ENCODE measurements around the gene PTPA.

Gene PTPA

DNA sequence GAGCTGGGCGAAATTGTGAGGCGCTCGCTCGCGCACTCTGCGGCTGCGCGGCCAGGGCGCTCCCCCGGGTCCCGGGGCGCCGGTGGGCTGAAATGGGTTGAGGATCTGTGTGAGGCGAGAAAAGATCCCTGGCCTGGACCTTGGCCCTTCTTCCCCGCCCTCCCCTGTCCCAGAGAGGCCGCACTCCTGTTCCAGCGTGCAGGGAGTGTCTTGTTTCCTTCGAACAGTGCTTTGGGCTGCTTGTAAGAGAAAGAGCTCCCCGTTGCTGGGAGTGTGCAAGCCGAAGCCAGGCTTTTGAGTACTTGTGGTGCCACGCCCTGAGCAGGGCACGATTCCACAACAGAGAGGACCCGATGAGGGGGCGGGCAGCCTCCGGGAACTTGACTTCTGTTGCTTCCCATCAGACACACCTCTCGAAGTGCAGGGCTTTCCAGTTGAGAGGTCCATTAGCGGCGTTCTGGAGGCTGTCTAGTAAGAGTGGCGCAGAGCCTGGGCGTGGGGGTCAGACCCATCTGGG, 29.8 kb upstream of the PTPA start:
- DNase-seq (ENCODE audit: low read depth in 2 of 2), result no peak

DNA sequence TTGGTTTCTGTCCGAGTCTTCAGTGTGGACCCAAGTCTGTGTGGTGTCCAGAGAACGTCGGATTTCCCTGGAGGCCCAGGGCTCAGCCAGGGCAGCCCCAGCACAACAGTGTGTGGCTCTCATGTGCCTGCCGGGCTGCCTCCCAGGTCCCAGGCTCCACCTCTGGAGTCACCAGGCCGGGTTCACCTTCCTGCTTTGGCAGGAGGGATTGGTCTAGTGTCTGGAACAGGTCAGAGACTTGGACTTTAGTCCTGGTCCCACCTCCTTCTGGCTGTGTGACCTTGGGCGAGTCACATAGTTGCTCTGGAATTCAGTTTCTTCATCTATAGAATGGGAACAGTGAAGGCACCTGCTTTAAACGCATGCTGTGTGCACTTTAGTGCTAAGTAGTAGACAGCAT, 27.1 kb upstream of the PTPA start:
- DNase-seq (ENCODE audit: low read depth in 2 of 2), result no peak

DNA sequence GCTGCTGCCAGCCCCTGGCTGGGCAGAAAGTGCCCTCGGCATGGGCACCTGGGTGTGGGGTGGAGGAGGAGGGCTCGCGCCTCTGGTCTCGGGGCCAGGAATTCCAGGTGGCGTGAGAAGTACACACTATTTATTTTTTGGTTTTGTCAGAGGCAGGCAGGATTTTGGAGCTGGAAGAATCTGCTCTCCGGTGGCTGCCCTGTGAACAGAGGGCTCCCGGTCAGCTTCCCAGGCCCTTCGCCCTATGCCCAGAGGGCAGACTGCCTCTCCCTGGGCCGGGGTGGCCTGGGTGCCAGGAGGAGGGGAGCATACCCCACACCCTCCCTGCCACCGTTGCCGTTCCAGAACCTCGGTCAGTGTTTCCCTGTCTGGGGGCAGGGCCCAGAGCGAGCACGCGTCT, 22.0 kb upstream of the PTPA start:
- no peak for DNase-seq (ENCODE audit: low read depth in 2 of 2)

DNA sequence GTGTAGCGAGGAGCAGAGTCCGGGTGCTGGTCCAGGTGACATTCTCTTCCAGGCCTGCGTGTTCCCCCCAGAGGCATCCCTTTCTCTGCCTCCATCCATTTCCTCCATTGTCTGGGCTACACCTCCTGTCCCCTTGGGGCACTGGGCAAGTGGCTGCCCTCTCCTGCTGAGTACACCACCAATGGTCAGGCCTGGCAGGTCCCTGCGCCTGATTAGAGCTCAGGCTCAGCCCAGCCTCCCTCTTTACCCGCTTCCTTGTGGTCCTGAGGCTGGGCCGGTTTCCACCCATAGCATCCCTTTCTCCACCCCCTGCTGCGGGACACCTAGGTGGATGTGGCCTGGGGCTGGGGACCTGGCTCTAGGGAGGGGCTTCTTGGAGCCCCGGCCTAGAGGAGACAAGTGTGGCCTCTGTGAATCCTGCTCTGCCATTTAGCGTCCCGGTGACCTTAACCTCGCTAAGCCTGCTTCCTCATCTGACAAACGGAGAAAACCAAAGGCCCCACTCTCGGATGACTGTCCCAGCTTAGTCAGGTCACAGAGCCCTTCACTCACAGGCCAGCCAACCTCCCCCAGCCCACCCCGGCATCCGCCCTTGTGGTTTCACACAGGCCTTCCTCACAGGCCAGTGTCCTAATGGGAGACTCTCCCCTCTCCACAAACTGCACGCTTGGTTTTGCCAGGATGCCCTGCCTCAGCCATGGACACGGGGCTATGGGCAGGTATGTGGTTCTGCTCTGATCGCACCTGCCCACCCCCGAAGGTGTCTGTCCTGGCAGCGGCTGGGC, 17.4 kb upstream of the PTPA start:
- no peak for DNase-seq (ENCODE audit: low read depth in 2 of 2)

DNA sequence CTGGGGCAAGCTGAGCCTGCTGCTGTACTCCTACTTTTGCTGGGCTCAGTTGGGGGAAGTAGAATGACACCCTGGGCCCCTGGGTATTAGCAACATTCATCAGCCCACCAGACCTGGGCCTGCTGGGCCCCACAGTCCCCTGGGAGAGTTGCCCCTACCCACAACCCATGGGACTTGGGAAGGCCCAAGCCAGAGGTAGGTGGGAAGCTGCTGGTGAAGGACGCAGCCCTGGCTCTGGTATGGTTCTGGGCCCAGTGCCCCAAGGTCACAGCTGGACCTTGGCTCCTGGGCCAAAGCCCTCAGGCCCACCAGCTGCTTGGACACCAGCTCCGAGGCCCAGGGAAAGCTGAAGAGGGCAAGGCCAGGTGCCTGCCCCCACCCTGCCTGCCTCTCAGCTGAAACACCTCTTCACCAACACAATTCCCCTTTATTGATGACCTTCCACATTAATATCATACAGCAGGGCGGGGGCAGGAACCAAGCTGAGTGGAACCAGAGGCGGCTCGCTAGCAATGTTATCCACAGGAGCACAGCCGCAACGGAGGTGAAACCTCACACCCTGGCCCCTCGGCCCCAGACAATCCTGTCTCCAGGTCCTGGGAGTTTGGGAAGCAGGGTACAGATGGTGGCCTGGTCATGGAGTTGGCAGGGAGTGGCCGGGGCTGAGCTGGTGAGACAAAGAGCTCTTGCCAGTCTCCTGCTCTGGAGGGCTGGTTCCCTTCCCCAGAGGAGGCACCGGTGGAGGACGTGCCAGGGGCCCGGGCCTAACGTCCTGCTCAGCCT, 16.6 kb upstream of the PTPA start:
- no peak for DNase-seq (ENCODE audit: low read depth in 2 of 2)

DNA sequence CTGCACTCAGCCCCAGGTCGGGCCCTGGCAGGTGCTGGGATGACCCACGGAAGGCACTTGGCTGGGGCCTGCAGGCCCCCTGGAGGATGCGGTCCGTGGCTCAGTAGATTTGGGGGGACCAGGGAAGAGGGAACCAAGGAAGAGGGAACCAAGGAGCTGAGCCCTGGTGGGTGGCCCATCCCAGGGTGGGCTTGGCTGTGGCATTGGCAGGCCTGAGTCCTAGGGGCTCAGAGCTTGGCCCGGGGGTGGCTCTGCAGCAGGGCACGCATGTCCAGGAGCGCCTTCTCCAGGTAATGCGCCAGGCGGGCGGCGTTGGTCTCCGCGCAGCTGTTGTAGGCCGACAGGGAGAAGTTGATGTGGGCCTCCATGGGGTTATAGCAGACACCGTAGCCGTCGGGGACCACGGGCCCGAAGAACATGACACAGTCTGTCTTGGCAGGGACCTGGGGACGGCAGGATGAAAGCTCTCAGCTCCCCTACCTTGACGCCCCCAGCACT, 16.0 kb upstream of the PTPA start:
- no peak for DNase-seq (ENCODE audit: low read depth in 2 of 2)

DNA sequence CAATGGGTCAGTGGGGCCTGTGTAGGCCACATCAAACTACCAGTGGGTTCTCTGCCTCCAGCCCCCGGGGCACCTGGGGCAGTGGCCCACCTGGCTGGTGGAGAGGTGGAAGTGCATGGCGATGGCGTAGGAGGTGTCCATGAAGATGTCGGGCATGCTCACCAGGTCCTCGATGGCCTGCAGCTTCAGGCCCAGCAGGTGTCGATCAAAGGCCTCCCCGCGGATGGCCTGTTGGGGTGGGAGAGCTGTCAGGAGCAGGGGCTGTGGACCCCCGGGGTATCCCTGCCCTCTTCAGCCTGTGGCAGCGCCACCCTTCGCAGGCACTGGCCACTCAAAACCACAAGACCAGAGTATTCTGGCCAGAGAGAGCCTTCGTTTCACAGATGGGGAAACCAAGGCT, 15.3 kb upstream of the PTPA start:
- no peak for DNase-seq (ENCODE audit: low read depth in 2 of 2)

DNA sequence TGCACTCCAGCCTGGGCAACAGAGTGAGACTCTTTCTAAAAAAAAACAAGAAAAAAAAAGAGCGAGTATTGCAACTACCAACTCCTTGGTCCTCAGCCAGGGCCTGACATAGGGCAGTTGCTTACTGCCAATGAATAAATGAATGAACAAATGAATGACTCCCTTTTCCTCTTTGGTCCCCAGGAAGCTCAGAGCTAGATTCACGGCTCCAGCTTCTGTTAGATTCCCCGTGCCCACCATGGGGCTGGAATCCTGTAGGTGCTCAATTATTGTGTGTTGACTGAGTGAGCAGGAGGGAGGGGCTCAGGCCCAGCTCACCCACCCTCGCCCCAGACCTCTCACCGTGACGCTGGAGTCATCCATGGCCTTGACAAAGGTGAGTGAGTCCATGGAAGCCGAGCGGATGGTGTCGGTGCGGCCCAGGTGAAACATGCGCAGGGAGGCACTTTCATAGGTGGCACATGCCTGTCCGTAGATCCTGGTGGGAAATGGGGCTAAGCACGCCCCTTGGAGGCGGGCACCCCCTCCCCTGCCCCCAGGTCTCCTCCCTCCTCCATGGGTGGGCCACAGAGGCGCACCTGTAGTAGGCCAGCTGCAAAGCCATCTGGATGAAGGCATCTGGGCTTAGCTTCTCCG, 13.4 kb upstream of the PTPA start:
- DNase-seq (ENCODE audit: low read depth in 2 of 2), result no peak

DNA sequence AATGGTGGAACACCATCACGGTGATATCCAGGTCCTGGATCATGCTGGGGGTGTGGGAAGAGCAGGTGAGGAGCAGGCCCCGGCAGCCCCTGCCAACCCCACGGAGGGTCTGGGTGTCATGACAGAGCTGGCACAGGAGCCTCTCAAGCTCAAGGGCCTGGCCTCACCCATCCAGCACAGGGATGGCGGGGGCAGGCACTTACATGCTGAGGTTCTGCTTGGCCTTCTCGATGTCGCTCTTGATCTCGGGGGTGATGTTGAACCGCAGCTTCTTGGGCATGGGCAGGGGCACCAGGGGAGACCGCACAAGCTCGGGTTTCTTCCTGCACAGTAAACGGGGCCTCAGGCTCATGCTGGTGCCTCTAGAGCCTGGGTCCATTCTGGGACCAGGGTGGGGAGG, 12.9 kb upstream of the PTPA start:
- no peak for DNase-seq (ENCODE audit: low read depth in 2 of 2)

DNA sequence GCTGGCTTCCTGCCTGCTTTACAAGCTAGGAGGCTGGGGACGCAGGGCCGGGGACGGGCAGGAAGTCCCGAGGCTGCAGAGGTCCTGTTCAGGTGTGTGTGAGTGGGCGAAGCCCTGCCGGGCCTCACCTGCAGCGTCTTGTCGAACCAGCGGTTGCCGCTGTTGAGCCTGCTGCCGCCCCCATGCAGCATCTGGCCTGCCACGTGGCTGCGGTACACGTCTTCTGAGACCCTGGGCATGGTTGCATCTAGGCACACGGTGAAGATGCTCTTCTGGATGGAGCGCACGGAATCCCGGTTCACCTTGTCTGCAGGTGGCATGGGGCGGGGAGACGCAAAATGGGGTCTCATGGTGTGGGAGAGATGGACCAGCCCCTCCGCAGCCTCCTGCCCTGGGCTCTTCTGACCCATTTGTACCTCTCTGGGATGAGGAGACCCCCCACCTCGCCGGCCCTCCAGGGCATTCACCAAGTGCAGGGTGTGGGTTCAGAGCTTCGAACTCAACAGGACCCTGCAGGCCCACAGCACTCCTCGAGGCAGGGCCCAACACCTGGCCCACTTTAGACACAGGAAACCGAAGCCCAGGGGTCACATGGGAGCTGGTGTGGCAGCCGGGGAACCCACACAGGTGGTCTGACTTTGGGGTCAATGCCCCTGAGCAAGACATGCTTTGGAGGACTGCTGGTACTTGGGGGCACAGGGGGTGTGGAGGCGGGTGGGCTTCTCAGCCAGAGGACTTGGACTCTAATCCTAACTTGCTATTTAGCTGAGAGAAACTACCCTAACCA, 10.6 kb upstream of the PTPA start:
- DNase-seq (ENCODE audit: low read depth in 2 of 2), result no peak

DNA sequence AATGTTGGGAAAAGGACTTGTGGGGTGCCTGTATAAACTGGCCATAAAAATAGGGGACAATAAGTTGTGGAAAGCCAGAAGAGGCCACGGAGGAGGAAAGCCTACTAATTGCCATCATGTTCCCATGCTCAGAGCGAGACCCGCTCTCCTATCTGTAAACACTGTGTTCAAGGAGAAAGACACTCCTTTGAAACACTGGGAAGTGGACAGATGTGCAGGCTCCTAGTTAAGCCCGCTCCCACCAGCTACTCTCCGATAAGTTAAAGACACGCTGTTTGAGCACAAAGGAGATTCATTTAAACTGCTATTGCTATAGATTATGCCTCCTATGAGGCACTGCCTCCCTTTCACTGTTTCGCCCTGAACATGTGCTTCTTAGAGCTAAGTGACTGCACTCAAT, 9.9 kb upstream of the PTPA start:
- DNase-seq (ENCODE audit: low read depth in 2 of 2), result no peak

DNA sequence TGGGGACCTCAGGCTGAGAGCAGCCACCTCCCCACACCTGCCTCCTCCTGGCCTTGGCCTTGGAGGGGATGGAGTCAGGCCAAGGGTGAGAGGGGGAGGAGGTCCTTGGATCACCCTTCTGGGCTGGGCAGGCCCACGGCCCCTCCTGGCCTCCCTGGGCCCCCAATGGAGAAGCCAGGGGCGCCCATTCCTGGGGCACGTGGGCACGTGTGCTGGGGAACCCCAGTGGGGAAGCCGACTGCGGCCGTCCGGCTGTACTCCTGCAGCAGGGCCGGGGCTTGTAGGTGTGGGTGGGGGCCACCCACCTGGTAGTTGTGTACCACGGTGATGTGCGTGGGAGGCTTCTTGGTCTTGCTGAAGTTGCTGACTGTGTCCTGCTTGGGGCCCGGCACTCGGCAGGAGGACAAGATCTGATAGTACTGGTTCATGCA, 9.1 kb upstream of the PTPA start:
- DNase-seq (ENCODE audit: low read depth in 2 of 2), result no peak

DNA sequence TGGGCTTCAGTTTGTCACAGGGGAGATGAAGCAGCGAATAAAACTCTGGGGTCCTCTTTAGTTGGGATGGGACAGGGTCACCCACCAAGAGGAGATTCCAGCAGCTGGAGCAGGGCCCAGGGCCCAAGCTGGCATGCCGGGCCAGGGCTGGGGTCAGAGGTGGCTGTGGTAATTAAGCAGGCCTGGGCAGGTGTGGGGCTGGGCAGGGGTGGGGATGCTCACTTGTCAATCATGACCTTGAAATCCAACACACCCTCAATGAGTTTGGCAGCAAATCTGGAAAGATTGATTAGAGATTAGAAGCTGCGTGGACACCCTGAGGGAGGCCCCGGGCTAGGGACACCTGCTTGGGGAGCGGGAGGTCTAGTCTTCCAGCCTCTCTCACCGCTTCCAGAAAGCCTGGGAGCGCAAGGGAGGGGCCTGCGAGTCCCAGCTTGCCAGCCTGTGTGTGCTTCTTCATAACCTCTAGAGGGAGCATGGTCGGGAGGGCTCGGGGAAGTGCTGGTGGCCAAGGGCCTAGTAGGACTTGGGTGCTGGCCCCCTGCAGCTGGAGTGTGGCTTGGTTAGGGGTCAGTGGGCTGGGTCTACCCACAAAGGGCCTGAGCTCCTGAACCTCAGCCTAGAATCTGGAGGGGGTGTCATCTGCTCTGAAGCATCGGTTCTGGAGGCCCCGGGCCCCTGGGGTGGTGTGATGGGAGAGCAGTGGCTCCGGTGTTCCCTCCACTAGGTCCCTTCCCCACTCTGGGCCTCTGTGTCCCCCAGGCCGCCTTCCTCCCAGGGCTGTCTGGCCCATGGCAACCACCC, 8.2 kb upstream of the PTPA start:
- no peak for DNase-seq (ENCODE audit: low read depth in 2 of 2)

DNA sequence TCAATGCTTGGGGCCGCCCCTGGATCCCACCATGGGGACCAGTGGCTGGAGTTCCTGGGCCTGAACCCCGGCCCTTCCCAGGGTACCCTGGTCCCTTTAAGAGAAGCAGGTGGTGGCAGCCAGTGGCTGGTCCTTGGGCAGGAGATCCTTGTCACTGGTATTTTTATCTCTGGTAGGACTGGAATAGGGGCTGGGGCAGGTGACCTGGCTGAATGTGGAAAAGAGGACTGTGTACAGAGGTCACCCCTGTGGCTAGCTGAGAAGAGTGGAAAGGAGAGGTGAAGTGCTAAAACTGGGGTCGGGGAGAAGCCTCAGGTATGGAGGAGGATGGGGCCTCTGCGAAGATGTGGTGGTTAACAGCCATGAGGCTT, 7.6 kb upstream of the PTPA start:
- no peak for DNase-seq (ENCODE audit: low read depth in 2 of 2)

DNA sequence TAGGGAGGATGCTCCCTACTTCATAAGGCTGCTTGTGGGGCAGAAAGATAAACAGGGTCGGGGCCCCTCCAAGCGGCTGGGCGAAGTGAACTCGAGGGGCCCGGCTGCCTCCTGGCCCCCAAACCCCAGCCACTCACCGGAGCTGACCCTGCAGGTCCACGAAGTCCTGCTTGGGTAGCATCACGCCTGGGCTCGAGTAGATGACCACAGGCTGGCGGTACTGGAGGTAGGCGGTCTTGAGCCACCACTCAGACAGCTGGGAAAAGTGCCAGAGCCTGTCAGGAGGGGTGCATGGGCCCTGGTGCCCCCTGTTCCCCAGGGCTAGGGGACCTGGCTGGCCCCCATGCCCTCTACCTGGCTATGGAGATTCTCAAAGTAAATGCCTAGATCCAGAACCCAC, 7.2 kb upstream of the PTPA start:
- DNase-seq (ENCODE audit: low read depth in 2 of 2), result no peak

DNA sequence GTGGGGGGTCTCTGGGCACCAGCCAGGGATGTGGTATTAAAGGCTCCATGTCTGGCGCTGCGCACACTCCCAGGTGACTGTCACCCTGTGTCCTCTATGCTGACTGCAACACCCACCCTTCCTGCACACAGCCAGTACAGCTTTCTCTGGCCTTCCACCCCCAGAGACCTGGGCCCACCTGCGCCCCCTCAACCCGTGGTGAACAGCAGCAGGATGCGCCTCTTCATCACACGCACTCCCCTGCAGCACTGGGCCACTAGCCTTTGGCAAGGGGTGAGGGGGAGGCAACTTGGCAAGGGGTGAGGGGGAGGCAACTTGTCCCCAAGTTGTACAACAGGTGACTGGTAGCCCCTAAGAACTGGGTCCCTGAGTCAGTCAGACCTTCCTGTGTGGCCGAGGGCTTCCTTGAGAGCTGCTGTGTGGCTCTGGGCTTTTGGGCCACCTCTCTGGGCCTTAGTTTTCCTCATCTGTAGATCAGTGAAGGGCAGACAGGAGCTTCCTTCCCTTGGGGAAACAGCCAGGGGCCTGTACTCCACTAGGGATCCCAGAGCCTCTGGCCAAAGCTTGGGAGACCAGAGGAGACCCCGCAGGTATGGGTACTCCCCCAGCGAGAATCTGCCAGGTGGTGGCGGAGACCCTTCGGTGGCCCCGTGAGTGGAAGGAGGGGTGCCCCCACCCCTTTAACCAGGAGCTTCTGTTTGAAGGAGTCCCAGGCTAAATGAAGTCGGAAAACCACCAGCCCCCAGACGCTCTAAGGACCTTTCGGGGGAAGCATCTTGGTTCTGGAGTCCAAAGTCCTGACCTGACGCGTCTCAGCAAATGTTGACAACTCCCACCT, 5.1 kb upstream of the PTPA start:
- no peak for DNase-seq (ENCODE audit: low read depth in 2 of 2)

DNA sequence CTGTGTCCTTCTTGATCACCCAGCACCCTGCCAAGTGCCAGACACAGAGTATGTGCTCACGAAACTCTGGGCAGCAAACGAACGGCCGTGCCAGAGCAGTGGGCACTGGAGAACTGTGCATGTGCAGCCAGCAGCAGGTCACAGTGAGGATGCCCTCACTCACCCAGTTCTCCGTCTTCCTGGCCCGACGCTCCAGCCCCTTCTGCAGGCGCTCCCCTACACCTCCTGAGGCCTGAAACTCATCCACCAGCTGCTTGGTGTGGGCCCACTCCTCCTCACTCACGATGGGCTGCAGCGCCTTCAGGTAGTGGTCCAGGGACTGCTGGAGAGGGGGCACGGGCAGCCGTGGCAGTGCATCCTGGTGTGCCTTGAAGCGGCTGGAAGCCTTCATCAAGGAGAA, 3.6 kb upstream of the PTPA start:
- no peak for DNase-seq (ENCODE audit: low read depth in 2 of 2)

DNA sequence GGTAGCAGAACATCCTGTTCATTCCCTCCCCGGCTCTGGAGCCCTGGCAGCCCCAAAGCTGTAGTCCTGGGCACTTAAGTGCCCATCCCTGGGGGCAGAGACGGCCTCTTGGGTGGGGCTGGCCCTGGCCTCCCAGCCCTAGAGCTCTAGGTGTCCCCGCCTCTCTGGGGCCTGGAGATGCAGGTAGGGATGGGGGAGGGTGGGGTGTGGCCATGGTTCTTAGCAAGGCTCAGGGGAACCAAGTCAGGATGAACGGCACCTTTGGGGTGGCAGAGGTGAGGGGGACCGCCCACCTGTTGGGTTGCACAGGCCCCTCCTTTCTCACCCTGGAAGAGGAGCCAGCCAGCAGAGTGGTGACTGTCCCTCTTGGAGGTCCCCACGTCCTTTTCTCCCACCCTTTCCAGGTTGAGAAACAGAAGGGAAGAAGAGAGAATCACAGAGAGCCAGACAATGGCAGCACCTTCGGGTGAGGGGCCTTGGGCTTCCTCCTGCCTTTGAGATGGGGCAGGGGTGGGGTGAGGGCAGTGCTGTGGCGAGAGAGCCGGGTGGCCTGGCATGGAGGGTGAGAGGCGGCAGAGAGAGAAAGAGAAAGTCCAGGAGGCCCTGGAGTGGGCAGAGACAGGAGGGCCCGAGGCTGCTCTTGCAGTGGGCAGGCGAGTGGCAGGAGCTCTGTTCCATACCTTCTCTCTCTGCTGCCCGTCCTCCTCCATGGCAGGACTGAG, 3.0 kb upstream of the PTPA start:
- DNase-seq (ENCODE audit: low read depth in 2 of 2), result no peak

DNA sequence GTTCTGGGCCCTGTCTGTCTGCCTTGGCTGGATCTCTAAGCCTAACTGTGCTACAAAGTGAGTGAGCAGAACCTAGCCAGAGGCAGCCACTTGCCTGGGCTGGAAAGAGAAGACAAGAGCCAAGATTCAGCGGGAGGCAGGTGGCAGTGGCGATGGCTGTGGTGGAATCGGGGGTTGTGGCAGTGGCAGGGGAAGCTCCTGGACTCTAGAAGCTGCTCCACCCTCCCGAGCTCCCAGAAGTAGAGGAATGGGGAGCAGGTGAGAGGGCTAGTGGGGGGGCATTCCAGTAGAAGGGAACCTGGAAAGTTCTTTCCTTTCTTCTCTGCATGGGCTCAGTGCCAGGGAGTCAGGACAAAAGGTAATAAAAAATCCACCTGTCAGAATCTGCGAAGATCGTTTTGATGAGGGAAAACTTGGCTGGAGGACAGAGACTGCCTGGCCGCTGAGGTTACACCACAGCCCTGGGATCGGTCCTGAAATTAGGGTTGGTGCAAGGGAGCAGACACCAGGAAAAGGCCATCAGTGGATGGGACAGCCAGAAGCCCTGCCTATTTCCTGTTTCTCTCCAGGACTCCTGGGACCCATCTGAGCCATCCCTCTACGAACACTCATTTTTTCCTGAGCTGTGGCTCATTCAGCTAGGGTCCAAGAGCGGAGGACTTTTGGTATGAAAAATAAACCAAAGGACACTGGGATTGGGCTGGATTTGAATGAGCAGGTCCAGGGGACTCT, 2.2 kb upstream of the PTPA start:
- no peak for DNase-seq (ENCODE audit: low read depth in 2 of 2)

Measured in stimulated activated CD4-positive, alpha-beta T cell treated with anti-CD3 and anti-CD28 coated beads, Interleukin-15, amount 100 ng/mL, for 48 hours (primary cell).